GM20000 (cell line): ENCODE results near the gene BACH1.

Source experiments
- DNase-seq: peaks from one replicate; pipeline ENCODE4 v3.0.0; 2012; ENCODE audit warnings: low spot score
- TF ChIP-seq, protein P1 (sequence below): IDR thresholded peaks from 2 replicates; pipeline ENCODE4 v1.5.1; 2012; ENCODE audit warnings: mild to moderate bottlenecking, control low read depth; ENCODE audit errors: extremely low read depth, missing control alignments

The BACH1 gene

DNA sequence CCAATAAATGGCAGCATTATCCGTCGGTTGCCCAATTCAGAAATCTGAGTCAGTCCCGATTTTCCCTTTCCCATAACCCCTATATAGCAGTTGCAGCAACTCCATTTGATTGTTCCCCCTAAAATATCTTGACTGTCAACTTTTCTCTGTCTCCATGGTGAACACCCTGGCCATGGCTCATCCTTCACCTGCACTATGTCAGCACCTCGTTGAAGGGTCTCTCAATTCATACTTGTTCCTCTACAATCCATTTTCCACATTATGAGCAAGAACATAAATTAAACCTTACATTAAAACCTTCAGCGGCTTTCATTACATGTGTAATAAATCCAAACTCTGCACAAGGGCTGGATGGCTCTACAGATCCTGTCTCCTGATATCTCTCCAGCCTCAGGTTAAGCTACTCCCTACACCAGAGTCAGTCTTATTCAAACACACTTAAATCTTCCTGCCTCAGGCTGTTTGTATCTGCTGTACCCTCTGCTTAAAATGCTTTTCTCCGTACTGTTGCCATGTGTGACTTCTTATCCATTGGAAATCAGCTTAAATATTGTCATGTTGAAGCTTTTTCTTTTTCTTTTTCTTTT lies 87.3 kb downstream of the BACH1 start:
- TF ChIP-seq, protein P1, sequence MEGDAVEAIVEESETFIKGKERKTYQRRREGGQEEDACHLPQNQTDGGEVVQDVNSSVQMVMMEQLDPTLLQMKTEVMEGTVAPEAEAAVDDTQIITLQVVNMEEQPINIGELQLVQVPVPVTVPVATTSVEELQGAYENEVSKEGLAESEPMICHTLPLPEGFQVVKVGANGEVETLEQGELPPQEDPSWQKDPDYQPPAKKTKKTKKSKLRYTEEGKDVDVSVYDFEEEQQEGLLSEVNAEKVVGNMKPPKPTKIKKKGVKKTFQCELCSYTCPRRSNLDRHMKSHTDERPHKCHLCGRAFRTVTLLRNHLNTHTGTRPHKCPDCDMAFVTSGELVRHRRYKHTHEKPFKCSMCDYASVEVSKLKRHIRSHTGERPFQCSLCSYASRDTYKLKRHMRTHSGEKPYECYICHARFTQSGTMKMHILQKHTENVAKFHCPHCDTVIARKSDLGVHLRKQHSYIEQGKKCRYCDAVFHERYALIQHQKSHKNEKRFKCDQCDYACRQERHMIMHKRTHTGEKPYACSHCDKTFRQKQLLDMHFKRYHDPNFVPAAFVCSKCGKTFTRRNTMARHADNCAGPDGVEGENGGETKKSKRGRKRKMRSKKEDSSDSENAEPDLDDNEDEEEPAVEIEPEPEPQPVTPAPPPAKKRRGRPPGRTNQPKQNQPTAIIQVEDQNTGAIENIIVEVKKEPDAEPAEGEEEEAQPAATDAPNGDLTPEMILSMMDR, result no peak
- no peak for DNase-seq

DNA sequence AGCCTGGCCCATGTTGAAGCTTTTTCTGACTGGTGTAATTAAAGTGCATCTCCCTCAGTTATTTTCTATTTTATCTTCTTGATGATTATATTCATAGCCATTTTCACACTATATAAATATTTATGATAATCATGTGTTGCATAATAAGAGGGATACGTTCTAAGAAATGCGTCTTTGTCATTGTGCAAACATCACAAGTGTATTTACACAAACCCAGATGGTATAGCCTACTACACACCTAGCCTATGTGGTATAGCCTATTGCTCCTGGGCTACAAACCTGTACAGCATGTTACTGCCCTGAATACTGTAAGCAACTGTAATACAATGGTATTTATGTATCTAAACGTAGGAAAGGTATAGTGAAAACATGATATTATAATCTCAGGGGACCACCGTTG lies 88.1 kb downstream of the BACH1 start:
- DNase-seq, result no peak
- TF ChIP-seq, protein P1, result no peak

DNA sequence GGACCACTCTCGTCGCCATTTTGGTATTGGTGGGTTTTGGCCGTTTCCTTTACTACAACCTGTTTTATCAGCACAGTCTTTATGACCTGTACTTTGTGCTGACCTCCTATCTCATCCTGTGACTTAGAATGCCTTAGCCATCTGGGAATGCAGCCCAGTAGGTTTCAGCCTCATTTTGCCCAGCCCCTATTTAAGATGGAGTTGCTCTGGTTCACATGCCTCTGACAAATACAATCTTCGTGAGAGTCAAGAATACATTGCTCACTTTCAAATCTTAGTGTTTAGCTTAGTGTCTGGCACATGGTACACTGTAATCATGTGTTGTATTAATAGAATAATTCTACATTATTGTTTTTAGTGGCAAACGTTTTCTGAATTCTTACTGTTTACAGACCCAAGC lies 88.9 kb downstream of the BACH1 start:
- DNase-seq, result no peak
- TF ChIP-seq, protein P1, result no peak

DNA sequence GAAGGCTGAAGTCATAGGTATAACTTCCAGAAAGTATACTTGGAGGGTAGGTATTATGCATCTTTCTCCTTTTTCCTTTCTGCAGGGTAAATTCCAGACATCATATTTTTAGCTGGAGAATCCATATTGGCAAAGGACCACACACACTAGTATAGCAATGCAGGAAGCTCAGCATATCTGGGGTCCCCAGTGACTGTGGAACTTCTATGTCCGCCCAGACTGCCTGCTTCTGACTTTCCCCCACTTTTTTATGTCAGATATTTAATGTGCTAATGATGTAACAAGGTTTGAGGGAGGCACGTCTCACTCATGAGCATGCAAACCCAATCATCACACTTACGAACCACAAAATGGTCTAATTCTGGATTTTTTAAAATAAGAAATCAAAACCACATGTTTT lies 90.4 kb downstream of the BACH1 start:
- no peak for DNase-seq

DNA sequence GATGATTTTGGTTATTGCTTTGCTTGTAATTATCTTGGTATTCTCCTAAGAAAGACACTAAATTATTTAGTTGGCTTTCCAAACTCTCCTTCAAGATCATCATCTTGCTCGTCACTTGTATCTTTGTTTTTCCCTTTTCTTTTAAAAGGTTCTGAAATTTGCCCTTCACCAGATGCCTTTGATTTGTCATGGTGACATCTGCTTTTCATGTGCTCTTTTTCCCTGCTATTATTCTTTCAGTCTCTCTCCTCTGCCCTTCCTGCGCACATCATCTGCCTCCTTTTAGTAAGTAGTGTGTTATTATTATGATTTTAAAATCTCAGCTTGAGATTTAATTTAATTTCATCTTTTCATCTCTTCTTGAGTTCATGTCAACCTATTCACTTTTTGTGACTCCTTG lies 92.1 kb downstream of the BACH1 start:
- TF ChIP-seq, protein P1, result no peak
- no peak for DNase-seq

More for the DNA sequence above, 90.4 kb downstream of the BACH1 start:
- TF ChIP-seq, protein P1, result no peak

DNA sequence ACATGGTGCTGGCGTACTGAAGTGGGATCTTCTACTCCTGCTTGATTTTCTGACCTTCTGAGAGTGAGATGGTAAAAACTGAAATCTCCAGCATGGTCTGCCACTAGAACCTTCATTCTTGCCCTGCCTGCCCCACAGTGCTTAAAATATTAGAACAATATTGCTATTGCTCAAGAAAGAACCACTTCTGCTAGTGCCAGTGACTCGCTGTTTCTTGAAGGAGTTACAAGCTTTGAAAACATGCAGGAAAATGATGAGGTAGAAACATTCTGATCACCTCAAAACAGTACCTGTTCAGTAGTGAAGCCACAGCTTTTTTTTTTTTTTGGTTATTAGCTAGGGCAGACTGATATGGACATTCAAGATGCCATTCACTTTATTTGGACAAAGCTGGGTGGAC lies 95.3 kb downstream of the BACH1 start:
- TF ChIP-seq, protein P1, result no peak
- no peak for DNase-seq
